Measurements from ENCODE around the gene NTSR2.

Gene NTSR2

DNA sequence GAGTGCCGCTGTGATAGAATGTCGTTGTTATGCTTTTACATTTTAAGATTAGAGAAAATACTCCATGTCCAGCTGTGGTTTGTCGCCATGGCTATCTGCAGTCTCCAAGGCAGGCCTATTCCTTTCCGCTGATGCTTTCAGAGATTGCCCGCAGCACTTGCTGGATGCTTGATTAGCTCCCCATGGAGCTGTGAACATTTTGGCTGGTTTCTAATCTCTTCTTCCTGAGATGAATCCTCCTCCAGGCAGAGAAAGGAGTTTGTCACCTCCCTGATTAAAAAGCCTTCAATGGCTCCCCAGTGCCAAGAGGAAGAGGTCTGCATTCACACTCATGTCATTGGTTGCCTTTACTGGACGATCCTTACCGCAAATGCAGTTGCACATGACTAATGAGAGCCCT, 43.8 kb upstream of the NTSR2 start:
- no peak for TF ChIP-seq CTCF (IDR thresholded peaks at IDR 0.05; ENCODE audit: low read depth, low read length)
- DNase-seq (ENCODE audit: low read depth in 2 of 2), result no peak
- H3K4me3 ChIP-seq (replicated peaks in 1 of 2; ENCODE audit: low read depth in 2 of 2, low read length in 2 of 2), result no peak overlapping the region

- no peak overlapping the region for H3K4me3 ChIP-seq (replicated peaks in 1 of 2; ENCODE audit: low read depth in 2 of 2, low read length in 2 of 2)
- DNase-seq (ENCODE audit: low read depth in 2 of 2), result no peak
- TF ChIP-seq CTCF (IDR thresholded peaks at IDR 0.05; ENCODE audit: low read depth, low read length), result no peak
Observed at GRCh38 chr2:11712866-11713265, 42.9 kb upstream of the NTSR2 start.

- no peak for TF ChIP-seq CTCF (IDR thresholded peaks at IDR 0.05; ENCODE audit: low read depth, low read length)
- no peak for DNase-seq (ENCODE audit: low read depth in 2 of 2)
- no peak overlapping the region for H3K4me3 ChIP-seq (replicated peaks in 1 of 2; ENCODE audit: low read depth in 2 of 2, low read length in 2 of 2)
Observed at GRCh38 chr2:11711751-11712150, 41.8 kb upstream of the NTSR2 start.

GRCh38 chr2:11711354-11711716, 41.3 kb upstream of the NTSR2 start:
- no peak overlapping the region for H3K4me3 ChIP-seq (replicated peaks in 1 of 2; ENCODE audit: low read depth in 2 of 2, low read length in 2 of 2)
- no peak for TF ChIP-seq CTCF (IDR thresholded peaks at IDR 0.05; ENCODE audit: low read depth, low read length)
- DNase-seq (ENCODE audit: low read depth in 2 of 2), result no peak

- no peak overlapping the region for H3K4me3 ChIP-seq (replicated peaks in 1 of 2; ENCODE audit: low read depth in 2 of 2, low read length in 2 of 2)
- TF ChIP-seq CTCF (IDR thresholded peaks at IDR 0.05; ENCODE audit: low read depth, low read length), result no peak
- peak in 1 of 2 donors; percentile 56 for DNase-seq (ENCODE audit: low read depth in 2 of 2)
Observed at GRCh38 chr2:11710632-11711353, 40.8 kb upstream of the NTSR2 start.

- no peak overlapping the region for H3K4me3 ChIP-seq (replicated peaks in 1 of 2; ENCODE audit: low read depth in 2 of 2, low read length in 2 of 2)
- DNase-seq (ENCODE audit: low read depth in 2 of 2), result peak; percentile 86 to 87
- no peak for TF ChIP-seq CTCF (IDR thresholded peaks at IDR 0.05; ENCODE audit: low read depth, low read length)
Observed at GRCh38 chr2:11710210-11710609, 40.2 kb upstream of the NTSR2 start.

- no peak overlapping the region for H3K4me3 ChIP-seq (replicated peaks in 1 of 2; ENCODE audit: low read depth in 2 of 2, low read length in 2 of 2)
- TF ChIP-seq CTCF (IDR thresholded peaks at IDR 0.05; ENCODE audit: low read depth, low read length), result no peak
- DNase-seq (ENCODE audit: low read depth in 2 of 2), result no peak
Observed at GRCh38 chr2:11709293-11709692, 39.3 kb upstream of the NTSR2 start.

All from cardiac fibroblast (primary cell).